ENCODE data around the gene DLGAP1. TPM values are rescaled to one million over a fixed set of nuclear protein-coding genes. Genes with fewer than 3 reads are reported as not detected.

Gene DLGAP1
- total and polyA plus RNA-seq, 2 of the 4 experiments (the other 2 are of a cell fraction), result under 0.01 to 0.09 TPM

DNA sequence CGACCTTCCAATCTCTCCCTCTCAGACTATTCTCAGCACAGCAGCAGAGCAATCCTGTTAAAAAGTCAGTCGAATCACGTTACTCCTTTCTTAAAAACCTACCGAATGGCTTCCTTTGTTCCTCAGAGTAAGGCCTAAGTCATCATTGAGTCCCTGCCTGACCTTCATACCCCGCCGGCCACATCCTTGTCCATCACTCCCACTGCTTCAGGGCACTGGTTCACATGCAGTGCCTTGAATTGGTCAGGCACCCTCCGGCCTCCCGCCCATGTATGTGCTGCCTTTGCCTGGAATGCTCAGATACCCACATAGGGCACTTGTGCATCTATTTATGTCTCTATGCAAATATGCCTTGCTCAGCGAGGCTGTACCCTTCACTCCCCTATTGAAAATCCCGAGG is 206.4 kb downstream of the DLGAP1 start:
- Histone ChIP-seq H2AK9ac (replicated peaks; ENCODE audit: low read depth, low read length, poor library complexity) (no peak overlapping the region), H3K79me1 (ENCODE audit: low read depth in 1 of 2, low read length in 2 of 2) (no peaks in the 10 kb centered on the region), H2BK20ac (ENCODE audit: low read depth, low read length) (no peak overlapping the region), H2BK15ac (ENCODE audit: low read depth, low read length) (no peak overlapping the region), H2AK5ac (ENCODE audit: low read depth, low read length) (no peak overlapping the region), H3K9me1 (ENCODE audit: insufficient read depth, low read length) (no peaks in the 10 kb centered on the region), H2BK5ac (ENCODE audit: low read depth, low read length, poor library complexity, severe bottlenecking) (no peak overlapping the region), H3K9ac (ENCODE audit: low read depth, low read length) (no peak overlapping the region), H4K20me1 (ENCODE audit: insufficient read depth, low read length) (no peaks in the 10 kb centered on the region), H3K36me3 (ENCODE audit: control insufficient read depth, insufficient read depth, low read length) (no peaks in the 10 kb centered on the region), H3K56ac (ENCODE audit: extremely low read depth, insufficient read depth, low read length) (no peak overlapping the region), H4K91ac (ENCODE audit: insufficient read depth, low read depth, low read length) (no peak overlapping the region), H2BK120ac (ENCODE audit: low read depth, low read length) (no peak overlapping the region), H3K27ac (ENCODE audit: insufficient read depth, low read length) (no peak overlapping the region), H3K14ac (replicated peaks; ENCODE audit: low read depth, low read length) (no peak overlapping the region), H3K4ac (ENCODE audit: low read depth, low read length) (no peak overlapping the region), H3K23ac (ENCODE audit: low read depth, low read length) (no peak overlapping the region), H3K9me3 (ENCODE audit: control insufficient read depth, insufficient read depth, low read length) (0 out of 2 replicates have a peak, but pooled peaks cover 2% of the 10 kb centered on the region), H4K5ac (ENCODE audit: low read depth, low read length) (no peak overlapping the region), H4K8ac (ENCODE audit: low read depth in 2 of 2, low read length in 2 of 2) (no peak overlapping the region), H3K4me1 (ENCODE audit: control insufficient read depth, insufficient read depth, low read length) (no peaks in the 10 kb centered on the region), H3K18ac (ENCODE audit: low read depth, low read length) (no peak overlapping the region), H3K4me2 (ENCODE audit: low read depth, low read length) (no peak overlapping the region), H3K4me3 (ENCODE audit: insufficient read depth, low read depth, low read length) (no peak overlapping the region), H2AFZ (replicated peaks; ENCODE audit: low read length, poor library complexity) (no peak overlapping the region), H3K27me3 (ENCODE audit: control insufficient read depth, insufficient read depth, low read length) (no peaks in the 10 kb centered on the region)
- 45% methylated on average over 5 of the region's 10 CpGs; no CpG with 5 or more reads in 1 of the 2 experiments for WGBS, 2 experiments (ENCODE audit: extremely low coverage in 2 of 2, insufficient read length in 1 of 2)
- intact Hi-C loops (cut with micrococcal nuclease), result no loop called here
- in situ Hi-C loops (cut with MboI; ENCODE audit: low sequenced_read_pairs), result no loop called here
- DNase-seq (no peak), ATAC-seq (ENCODE audit: low read depth) (no peak)
- no peak for TF ChIP-seq CHD1 (IDR thresholded peaks at IDR 0.05; ENCODE audit: low read depth, low read length)
- no TSS peak for BruUV-seq (replicated peaks)
- dilution Hi-C loops (cut with HindIII; ENCODE audit: low sequenced_read_pairs, unreplicated experiment), result no loop called here
- CTCF ChIA-PET, result no interaction called here
- POLR2A ChIA-PET (ENCODE audit: unreplicated experiment), result no interaction called here
